Activated CD8-positive, alpha-beta memory T cell treated with anti-CD3 and anti-CD28 coated beads, Interleukin-2, amount 50 U/mL, for 1 hour (primary cell): ENCODE data around the gene INAVA.
"Not testable (repeated sequence)": the region's sequence is repeated elsewhere in the genome, so short reads cannot be mapped to it uniquely, and the experiment has no call there.

Experiments used
- DNase-seq: peaks from one replicate; pipeline ENCODE4 v3.0.0-alpha.2; 2020; ENCODE audit errors: extremely low read depth

Gene INAVA

GRCh38 chr1:200962631-200963030 is 67.9 kb downstream of the INAVA start:
- no peak for DNase-seq

- no peak for DNase-seq
Observed at GRCh38 chr1:200963076-200963475, 68.4 kb downstream of the INAVA start.

GRCh38 chr1:200963888-200964287 is 69.2 kb downstream of the INAVA start:
- DNase-seq: not testable (repeated sequence)
